ENCODE measurements around the gene EIF2D. TPM values are rescaled to one million over a fixed set of nuclear protein-coding genes. Genes with fewer than 3 reads are reported as not detected.

The EIF2D gene
- total RNA-seq, 1 donor from 2014 or later: 45.7 TPM

DNA sequence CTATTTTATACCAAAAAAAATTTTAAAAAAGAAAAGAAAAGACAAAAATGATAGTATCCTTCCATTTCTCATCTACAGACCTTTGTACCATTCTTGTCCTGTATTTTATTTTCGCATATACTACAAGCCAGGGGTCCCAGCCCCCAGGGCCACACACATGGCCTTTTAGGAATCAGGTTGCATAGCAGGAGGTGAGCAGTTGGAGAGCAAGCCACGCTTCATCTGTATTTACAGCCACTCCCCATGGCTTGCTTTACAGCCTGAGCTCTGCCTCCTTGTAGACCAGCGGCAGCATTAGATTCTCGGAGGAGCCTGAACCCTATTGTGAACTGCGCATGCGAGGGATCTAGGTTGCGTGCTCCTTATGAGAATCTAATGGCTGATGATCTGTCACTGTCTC lies 65.2 kb downstream of the EIF2D start:
- H3K9me3 Mint-ChIP-seq: no peaks in the 10 kb centered on the region
- DNase-seq (ENCODE audit: extremely low spot score, unreplicated experiment): no peak
- no peaks in the 10 kb centered on the region for H3K36me3 Mint-ChIP-seq
- no peaks in the 10 kb centered on the region for H3K4me1 Mint-ChIP-seq (ENCODE audit: unreplicated experiment)
- TF ChIP-seq CTCF (conservative IDR thresholded peaks at IDR 0.05): no peak
- H3K27me3 Mint-ChIP-seq: peaks cover 9% of the 10 kb centered on the region
- H3K4me3 Mint-ChIP-seq: no peak overlapping the region
- no peak overlapping the region for H3K27ac Mint-ChIP-seq

- Mint-ChIP-seq H3K4me1 (ENCODE audit: unreplicated experiment) (no peaks in the 10 kb centered on the region), H3K27ac (no peak overlapping the region)
- no peak for TF ChIP-seq CTCF (conservative IDR thresholded peaks at IDR 0.05)
These were observed 66.9 kb downstream of the EIF2D start for GRCh38 chr1:206545351-206545750.

DNA sequence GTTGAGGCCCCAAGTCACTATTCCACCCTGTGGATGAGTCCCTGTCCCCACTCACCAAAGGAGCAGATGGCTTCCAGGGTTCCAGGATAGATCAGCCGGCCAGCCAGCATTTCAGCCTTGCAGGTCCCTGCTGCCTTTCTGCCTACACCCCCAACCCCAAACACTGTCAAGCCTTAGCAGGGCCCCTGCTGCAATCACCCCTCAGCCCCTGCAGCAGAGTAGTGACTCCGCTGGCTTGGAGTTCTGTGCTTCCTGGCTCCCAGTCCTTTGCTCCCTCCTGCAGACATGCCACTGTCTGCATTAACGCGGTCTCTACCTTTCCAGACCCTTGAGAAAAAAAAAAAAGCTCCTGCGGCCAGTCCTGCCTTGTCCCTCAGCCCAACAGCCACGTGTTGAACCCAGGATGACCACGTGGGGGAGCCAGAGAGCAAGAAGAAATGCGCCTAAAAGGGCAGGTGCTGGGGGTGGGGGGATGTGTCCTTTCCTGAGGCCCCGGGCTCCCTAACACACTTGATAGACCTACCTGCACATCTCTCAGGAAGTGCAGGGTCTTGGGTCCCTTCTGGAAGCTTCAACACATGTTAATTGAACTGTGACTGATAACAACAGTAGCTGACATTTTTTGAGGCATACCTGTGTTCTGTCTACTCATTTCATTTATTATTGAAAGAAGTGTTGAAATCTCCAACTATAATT lies 67.6 kb downstream of the EIF2D start:
- Mint-ChIP-seq H3K27me3 (peaks cover 5% of the 10 kb centered on the region), H3K27ac (no peak overlapping the region), H3K4me3 (no peak overlapping the region), H3K36me3 (no peaks in the 10 kb centered on the region), H3K4me1 (ENCODE audit: unreplicated experiment) (no peaks in the 10 kb centered on the region), H3K9me3 (no peaks in the 10 kb centered on the region)
- DNase-seq (ENCODE audit: extremely low spot score, unreplicated experiment): peak; percentile 84
- TF ChIP-seq CTCF (conservative IDR thresholded peaks at IDR 0.05): peak; percentile 90

More at GRCh38 chr1:206545351-206545750, 66.9 kb downstream of the EIF2D start:
- peaks cover 8% of the 10 kb centered on the region for H3K27me3 Mint-ChIP-seq
- H3K36me3 Mint-ChIP-seq: no peaks in the 10 kb centered on the region
- H3K9me3 Mint-ChIP-seq: no peaks in the 10 kb centered on the region
- no peak overlapping the region for H3K4me3 Mint-ChIP-seq
- no peak for DNase-seq (ENCODE audit: extremely low spot score, unreplicated experiment)

Other genes with a start within 250 kb of the EIF2D start
- 10.7 and 13.4 TPM in 2 replicates for gene IKBKE, start 142.0 kb downstream of the EIF2D start, total RNA-seq (ENCODE audit: low replicate concordance)
- 3.8 and 5.9 TPM in 2 replicates for gene RASSF5, start 104.9 kb downstream of the EIF2D start, total RNA-seq (ENCODE audit: low replicate concordance)
- 1.0 and 7.2 TPM in 2 replicates for gene DYRK3, start 23.1 kb upstream of the EIF2D start, total RNA-seq (ENCODE audit: low replicate concordance)
- 62.3 and 63.1 TPM in 2 replicates for gene MAPKAPK2, start 72.4 kb upstream of the EIF2D start, total RNA-seq (ENCODE audit: low replicate concordance)
- gene IL19, start 158.3 kb upstream of the EIF2D start, total RNA-seq (ENCODE audit: low replicate concordance): not detected in 2 replicates
- not detected in 2 replicates for gene IL10, start 160.0 kb upstream of the EIF2D start, total RNA-seq (ENCODE audit: low replicate concordance)

Measured in type B pancreatic cell (in vitro differentiated cells).